Hematopoietic multipotent progenitor cell treated with erythropoietin and hydrocortisone succinate and interleukin-3 and kit ligand, for 17 days (in vitro differentiated cells): ENCODE measurements around the gene C18orf32.
"Not testable (repeated sequence)": the region's sequence is repeated elsewhere in the genome, so short reads cannot be mapped to it uniquely, and the experiment has no call there.

Experiments used
- DNase-seq: peaks from one replicate; pipeline ENCODE4 v3.0.0-alpha.2; 2015; ENCODE audit warnings: low spot score

Gene C18orf32

GRCh38 chr18:49500201-49500921 lies 13.3 kb upstream of the C18orf32 start:
- DNase-seq = no peak

- no peak for DNase-seq
Measured at GRCh38 chr18:49499046-49499637, 12.1 kb upstream of the C18orf32 start.

- no peak for DNase-seq
Measured at GRCh38 chr18:49495480-49495879, 8.4 kb upstream of the C18orf32 start.

- no peak for DNase-seq
Measured at GRCh38 chr18:49495076-49495475, 8.0 kb upstream of the C18orf32 start.

- DNase-seq = no peak
Measured at GRCh38 chr18:49494660-49495059, 7.6 kb upstream of the C18orf32 start.

GRCh38 chr18:49492694-49493033 lies 5.6 kb upstream of the C18orf32 start:
- DNase-seq = no peak

GRCh38 chr18:49491857-49492693 lies 5.0 kb upstream of the C18orf32 start, which contains the start of gene RPL17:
Gene RPL17 (minus strand): TSS chr18:49492465.
- peak; percentile 96 for DNase-seq

GRCh38 chr18:49491534-49491856 lies 4.5 kb upstream of the C18orf32 start:
- no peak for DNase-seq

GRCh38 chr18:49490246-49490762 lies 3.3 kb upstream of the C18orf32 start:
- no peak for DNase-seq

- DNase-seq = no peak
Measured at GRCh38 chr18:49487711-49488310, 777 bp upstream of the C18orf32 start.

GRCh38 chr18:49486606-49486952 lies 455 bp downstream of the C18orf32 start:
- DNase-seq = no peak

- DNase-seq = peak; percentile 7
Measured at GRCh38 chr18:49486134-49486533, 900 bp downstream of the C18orf32 start.

GRCh38 chr18:49483198-49483597 lies 3.8 kb downstream of the C18orf32 start:
- DNase-seq = no peak

GRCh38 chr18:49481907-49482306 lies 5.1 kb downstream of the C18orf32 start:
- no peak for DNase-seq

GRCh38 chr18:49481317-49481716 lies 5.7 kb downstream of the C18orf32 start:
- DNase-seq = no peak

- no peak for DNase-seq
Measured at GRCh38 chr18:49479381-49480137, 7.5 kb downstream of the C18orf32 start.

- peak; percentile 32 for DNase-seq
Measured at GRCh38 chr18:49476664-49477411, 10.2 kb downstream of the C18orf32 start.

- DNase-seq = not testable (repeated sequence)
Measured at GRCh38 chr18:49474935-49475334, 12.1 kb downstream of the C18orf32 start.

- DNase-seq = no peak
Measured at GRCh38 chr18:49473721-49474120, 13.3 kb downstream of the C18orf32 start.

GRCh38 chr18:49472459-49472858 lies 14.6 kb downstream of the C18orf32 start:
- DNase-seq = no peak

- DNase-seq = no peak
Measured at GRCh38 chr18:49471532-49471931, 15.5 kb downstream of the C18orf32 start.
